ENCODE data around the gene CMIP. TPM values are rescaled to one million over a fixed set of nuclear protein-coding genes. Genes with fewer than 3 reads are reported as not detected.

Gene CMIP
- total RNA-seq, 4 donors from 2014 or later, result 40.0 to 69.6 (median 47.0) TPM

DNA sequence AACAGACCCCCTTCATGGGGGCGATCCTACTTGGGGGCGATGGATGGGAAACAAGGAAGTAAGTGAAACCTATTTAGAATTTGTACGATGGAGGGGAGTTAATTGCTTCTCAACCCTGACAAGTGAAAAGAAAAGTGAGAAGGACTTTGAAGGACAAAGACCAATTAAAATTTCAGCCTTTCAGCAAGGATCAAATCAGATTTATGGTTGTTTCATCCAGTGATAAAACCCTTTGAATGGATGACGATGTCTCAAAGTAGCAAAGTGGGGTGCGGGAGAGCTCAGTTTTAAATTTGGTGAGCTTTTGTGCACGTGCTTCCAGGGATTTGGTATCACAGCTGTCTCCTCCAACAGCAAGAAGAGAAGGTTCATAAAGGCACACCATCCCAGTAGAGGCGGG is 51.7 kb downstream of the CMIP start:
- intact Hi-C loops (cut with DNase I; ENCODE audit: low total_unique reads) (no loop called here), in situ Hi-C loops (cut with MboI; ENCODE audit: low pct_ligation_motif_present in 1 of 4, low pct_unique_long_range_greater_than_20kb in 1 of 4, low sequenced_read_pairs in 3 of 4) (no loop called here)
- no peak for DNase-seq
- H3K27ac ChIP-seq, result no peak overlapping the region
- no peak overlapping the region for H3K4me3 ChIP-seq
- peaks cover 10 to 75% (median 34%) of the 10 kb centered on the region in 4 donors for H3K4me1 ChIP-seq
- H3K9me3 ChIP-seq, result no peaks in the 10 kb centered on the region
- TF ChIP-seq EP300 (IDR thresholded peaks at IDR 0.05; ENCODE audit: low read depth) (no peak), POLR2AphosphoS5 (IDR thresholded peaks at IDR 0.05) (no peak)
- 85 to 95% methylated on average over 6 to 7 of the region's 7 CpGs for WGBS, 2 donors (ENCODE audit: low coverage in 1 of 2)
- H3K36me3 ChIP-seq, result no peaks in the 10 kb centered on the region
- H3K27me3 ChIP-seq, result no peaks in the 10 kb centered on the region

DNA sequence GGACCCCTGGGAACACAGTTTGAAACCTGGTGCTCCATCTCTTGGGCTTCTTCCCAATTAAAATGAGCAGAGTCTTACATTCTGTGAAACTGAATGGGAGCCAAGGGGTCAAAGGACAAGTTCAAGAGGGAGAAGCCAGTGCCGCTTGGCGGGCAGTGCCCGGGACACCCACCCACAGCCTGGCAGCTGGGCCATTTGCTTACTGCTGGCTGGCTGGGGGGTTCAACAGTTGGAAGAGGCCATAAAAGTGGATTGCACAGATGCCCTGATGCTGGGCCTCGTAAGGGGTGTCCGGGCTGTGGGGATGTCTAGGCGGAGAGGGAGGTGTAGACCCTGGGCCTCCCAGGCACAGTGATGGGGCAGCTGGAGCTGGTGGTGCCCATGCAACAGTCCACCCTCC is 52.1 kb downstream of the CMIP start:
- in situ Hi-C loops (cut with MboI; ENCODE audit: low pct_ligation_motif_present in 1 of 4, low pct_unique_long_range_greater_than_20kb in 1 of 4, low sequenced_read_pairs in 3 of 4), result no loop called here
- peaks cover 10 to 72% (median 34%) of the 10 kb centered on the region in 4 donors for H3K4me1 ChIP-seq
- H3K27ac ChIP-seq, result no peak overlapping the region
- no peaks in the 10 kb centered on the region for H3K9me3 ChIP-seq
- WGBS, 2 donors (ENCODE audit: low coverage in 1 of 2), result 57% methylated on average over 6 of the region's 6 CpGs; no CpG with 5 or more reads in 1 of the 2 donors
- intact Hi-C loops (cut with DNase I; ENCODE audit: low total_unique reads), result no loop called here
- H3K27me3 ChIP-seq, result no peaks in the 10 kb centered on the region
- H3K4me3 ChIP-seq, result no peak overlapping the region
- TF ChIP-seq POLR2A (IDR thresholded peaks at IDR 0.05) (no peak), POLR2AphosphoS5 (IDR thresholded peaks at IDR 0.05) (no peak), EP300 (IDR thresholded peaks at IDR 0.05; ENCODE audit: low read depth) (no peak)
- TF ChIP-seq, protein P1, sequence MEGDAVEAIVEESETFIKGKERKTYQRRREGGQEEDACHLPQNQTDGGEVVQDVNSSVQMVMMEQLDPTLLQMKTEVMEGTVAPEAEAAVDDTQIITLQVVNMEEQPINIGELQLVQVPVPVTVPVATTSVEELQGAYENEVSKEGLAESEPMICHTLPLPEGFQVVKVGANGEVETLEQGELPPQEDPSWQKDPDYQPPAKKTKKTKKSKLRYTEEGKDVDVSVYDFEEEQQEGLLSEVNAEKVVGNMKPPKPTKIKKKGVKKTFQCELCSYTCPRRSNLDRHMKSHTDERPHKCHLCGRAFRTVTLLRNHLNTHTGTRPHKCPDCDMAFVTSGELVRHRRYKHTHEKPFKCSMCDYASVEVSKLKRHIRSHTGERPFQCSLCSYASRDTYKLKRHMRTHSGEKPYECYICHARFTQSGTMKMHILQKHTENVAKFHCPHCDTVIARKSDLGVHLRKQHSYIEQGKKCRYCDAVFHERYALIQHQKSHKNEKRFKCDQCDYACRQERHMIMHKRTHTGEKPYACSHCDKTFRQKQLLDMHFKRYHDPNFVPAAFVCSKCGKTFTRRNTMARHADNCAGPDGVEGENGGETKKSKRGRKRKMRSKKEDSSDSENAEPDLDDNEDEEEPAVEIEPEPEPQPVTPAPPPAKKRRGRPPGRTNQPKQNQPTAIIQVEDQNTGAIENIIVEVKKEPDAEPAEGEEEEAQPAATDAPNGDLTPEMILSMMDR (IDR thresholded peaks at IDR 0.05), result no peak
- H3K36me3 ChIP-seq, result no peaks in the 10 kb centered on the region
- no peak for DNase-seq

DNA sequence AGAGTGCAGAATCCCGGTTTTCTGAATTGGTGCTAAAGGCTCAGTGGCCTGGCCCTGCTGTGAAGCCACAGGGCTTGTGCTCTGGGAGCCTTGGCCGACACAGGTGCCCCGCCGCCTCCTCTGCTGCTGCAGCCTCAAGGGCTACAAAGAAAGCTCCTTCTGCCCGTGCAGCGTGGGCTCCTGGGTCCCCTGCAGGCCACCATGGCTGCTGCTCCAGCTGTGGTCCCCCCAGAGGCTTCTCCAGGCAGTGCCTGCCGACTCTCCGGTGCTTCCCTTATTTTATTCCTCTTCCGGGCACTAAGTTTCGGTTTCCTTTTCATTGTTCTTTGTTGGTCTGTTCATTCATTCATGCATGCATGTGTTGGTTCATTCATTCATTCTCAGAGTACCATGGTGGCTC is 53.1 kb downstream of the CMIP start:
- Histone ChIP-seq H3K27ac (peak overlapping the region in 3 of 4 donors; percentile 11 to 51 (median 36)), H3K36me3 (no peaks in the 10 kb centered on the region), H3K27me3 (no peaks in the 10 kb centered on the region), H3K4me3 (no peak overlapping the region), H3K4me1 (peaks cover 10 to 63% (median 33%) of the 10 kb centered on the region in 4 donors), H3K9me3 (no peaks in the 10 kb centered on the region)
- intact Hi-C loops (cut with DNase I; ENCODE audit: low total_unique reads) (no loop called here), in situ Hi-C loops (cut with MboI; ENCODE audit: low pct_ligation_motif_present in 1 of 4, low pct_unique_long_range_greater_than_20kb in 1 of 4, low sequenced_read_pairs in 3 of 4) (no loop called here)
- DNase-seq, result no peak
- no peak for TF ChIP-seq POLR2A (IDR thresholded peaks at IDR 0.05)
- TF ChIP-seq, protein P1 (IDR thresholded peaks at IDR 0.05), result peak in 4 of 5 experiments; percentile 16 to 62 (median 34)
- 55 to 100% methylated on average over 1 to 10 of the region's 10 CpGs for WGBS, 2 donors (ENCODE audit: low coverage in 1 of 2)

DNA sequence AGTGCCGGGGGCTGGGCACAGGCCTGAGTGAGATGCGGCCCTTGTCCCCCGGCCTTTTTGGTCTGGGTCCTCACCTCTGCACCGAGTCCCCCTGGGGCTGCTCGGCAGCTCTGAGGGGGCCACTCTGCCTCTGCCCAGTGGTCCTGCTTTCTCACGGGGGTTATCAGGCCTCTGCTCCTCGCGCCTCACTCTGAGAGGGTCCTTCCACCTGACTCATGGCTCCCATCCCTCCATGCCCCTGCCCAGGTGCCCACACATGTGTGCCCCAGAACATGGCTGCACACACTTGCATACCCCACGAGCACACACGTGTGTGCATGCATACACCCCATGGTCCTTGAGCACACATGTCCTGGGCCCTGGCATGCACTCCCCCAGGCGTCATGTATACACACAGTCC is 53.7 kb downstream of the CMIP start:
- Histone ChIP-seq H3K27me3 (no peaks in the 10 kb centered on the region), H3K36me3 (no peaks in the 10 kb centered on the region), H3K9me3 (no peaks in the 10 kb centered on the region), H3K4me1 (peaks cover 6 to 58% (median 29%) of the 10 kb centered on the region in 4 donors), H3K4me3 (no peak overlapping the region), H3K27ac (no peak overlapping the region)
- DNase-seq, result no peak
- WGBS, 2 donors (ENCODE audit: low coverage in 1 of 2), result 98% methylated on average over 9 of the region's 11 CpGs; no CpG with 5 or more reads in 1 of the 2 donors
- intact Hi-C loops (cut with DNase I; ENCODE audit: low total_unique reads), result no loop called here
- in situ Hi-C loops (cut with MboI; ENCODE audit: low pct_ligation_motif_present in 1 of 4, low pct_unique_long_range_greater_than_20kb in 1 of 4, low sequenced_read_pairs in 3 of 4), result no loop called here
- TF ChIP-seq POLR2A (IDR thresholded peaks at IDR 0.05), result no peak
- TF ChIP-seq, protein P1 (IDR thresholded peaks at IDR 0.05), result no peak
- no peak for TF ChIP-seq EP300 (IDR thresholded peaks at IDR 0.05; ENCODE audit: low read depth)
- TF ChIP-seq POLR2AphosphoS5 (IDR thresholded peaks at IDR 0.05), result no peak

Measured in transverse colon (tissue), 4 donors.